C4-2B (cell line): ENCODE data around the gene TARBP2.

Experiments
- CTCF ChIP-seq: fragments of 450-650 bp; conservative IDR thresholded peaks from 2 replicates; pipeline ENCODE4 v1.5.1; 2017; ENCODE audit warnings: mild to moderate bottlenecking
- ZFX ChIP-seq: fragments of 450-650 bp; IDR thresholded peaks from 2 replicates; pipeline ENCODE4 v1.6.1; 2017

DNA sequence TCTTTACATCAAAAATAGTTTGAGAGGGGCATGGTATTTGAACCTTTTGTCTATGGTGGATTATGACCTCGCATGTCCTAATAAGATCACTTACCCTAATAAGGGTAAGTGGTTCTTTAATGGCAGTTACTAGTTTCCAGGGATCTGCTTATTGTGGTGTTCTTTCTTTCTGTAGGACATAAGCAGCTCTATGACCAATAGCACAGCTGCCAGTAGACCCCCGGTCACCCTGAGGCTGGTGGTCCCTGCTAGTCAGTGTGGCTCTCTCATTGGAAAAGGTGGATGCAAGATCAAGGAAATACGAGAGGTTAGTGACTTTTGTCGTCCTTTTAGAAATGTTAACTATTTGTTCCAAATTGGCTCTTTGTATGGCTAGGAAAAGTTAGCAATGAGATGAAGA is 42.0 kb upstream of the TARBP2 start:
- TF ChIP-seq CTCF, result no peak
- no peak for TF ChIP-seq ZFX
